Measurements from ENCODE around the gene PLGRKT. TPM values are rescaled to one million over a fixed set of nuclear protein-coding genes. Genes with fewer than 3 reads are reported as not detected.

PLGRKT gene
- total and polyA plus RNA-seq, 11 donors, result 20.8 to 37.2 (median 31.0) TPM

- no peak for DNase-seq
- Histone ChIP-seq H3K27ac (no peak overlapping the region), H3K27me3 (no peaks in the 10 kb centered on the region), H3K9me3 (no peaks in the 10 kb centered on the region), H3K4me1 (no peaks in the 10 kb centered on the region), H3K4me3 (no peak overlapping the region), H3K36me3 (peaks cover 0 to 9% (median 0%) of the 10 kb centered on the region in 9 donors)
- intact Hi-C loops (cut with DNase I), result loop anchor here in 2 of 10 donors (10.0 kb wide), 1 partner anchor 655 kb away; no protein-coding TSS in a partner anchor
- TF ChIP-seq POLR2A (IDR thresholded peaks at IDR 0.05) (no peak), CTCF (IDR thresholded peaks at IDR 0.05) (no peak)
- ATAC-seq, result no peak
These were observed 17.7 kb downstream of the PLGRKT start for GRCh38 chr9:5419987-5420386.

- peaks cover 0 to 10% (median under 1%) of the 10 kb centered on the region in 12 donors for H3K9me3 ChIP-seq
- no peak overlapping the region for H3K4me3 ChIP-seq
- no peak overlapping the region for H3K27ac ChIP-seq
- no peaks in the 10 kb centered on the region for H3K4me1 ChIP-seq
- no peaks in the 10 kb centered on the region for H3K27me3 ChIP-seq
- WGBS, 4 donors, result 90 to 96% (median 93%) methylated on average over 4 to 20 of the region's 20 CpGs
- intact Hi-C loops (cut with DNase I), result no loop called here
- TF ChIP-seq CTCF (IDR thresholded peaks at IDR 0.05), result no peak
- no peak for TF ChIP-seq POLR2A (IDR thresholded peaks at IDR 0.05)
- ATAC-seq, result no peak
- no peak for DNase-seq
- H3K36me3 ChIP-seq, result peaks cover 0 to 9% (median 0%) of the 10 kb centered on the region in 9 donors
These were observed 19.2 kb downstream of the PLGRKT start for GRCh38 chr9:5418481-5418880.

GRCh38 chr9:5416953-5417352 lies 20.8 kb downstream of the PLGRKT start:
- peaks cover 0 to 7% (median 0%) of the 10 kb centered on the region in 9 donors for H3K36me3 ChIP-seq
- DNase-seq, result no peak
- no peak overlapping the region for H3K4me3 ChIP-seq
- H3K4me1 ChIP-seq, result no peaks in the 10 kb centered on the region
- WGBS, 4 donors, result 72 to 80% (median 76%) methylated on average over 3 of the region's 3 CpGs
- no peak overlapping the region for H3K27ac ChIP-seq
- TF ChIP-seq POLR2A (IDR thresholded peaks at IDR 0.05) (no peak), CTCF (IDR thresholded peaks at IDR 0.05) (no peak)
- ATAC-seq, result no peak
- H3K9me3 ChIP-seq, result peaks cover 0 to 16% (median 2%) of the 10 kb centered on the region in 12 donors
- intact Hi-C loops (cut with DNase I), result no loop called here
- no peaks in the 10 kb centered on the region for H3K27me3 ChIP-seq

- no peak overlapping the region for H3K4me3 ChIP-seq
- no peak for ATAC-seq
- WGBS, 4 donors, result 71 to 100% (median 98%) methylated on average over 1 of the region's 1 CpG
- peaks cover 0 to 2% (median 0%) of the 10 kb centered on the region in 9 donors for H3K36me3 ChIP-seq
- H3K27me3 ChIP-seq, result no peaks in the 10 kb centered on the region
- H3K4me1 ChIP-seq, result no peaks in the 10 kb centered on the region
- no peak for TF ChIP-seq POLR2A (IDR thresholded peaks at IDR 0.05)
- TF ChIP-seq CTCF (IDR thresholded peaks at IDR 0.05), result no peak
- peaks cover 0 to 57% (median 23%) of the 10 kb centered on the region in 12 donors for H3K9me3 ChIP-seq
- no peak for DNase-seq
- no peak overlapping the region for H3K27ac ChIP-seq
- intact Hi-C loops (cut with DNase I), result no loop called here
These were observed 29.1 kb downstream of the PLGRKT start for GRCh38 chr9:5408596-5408995.
